Measurements from ENCODE around the gene GMDS.

DNA sequence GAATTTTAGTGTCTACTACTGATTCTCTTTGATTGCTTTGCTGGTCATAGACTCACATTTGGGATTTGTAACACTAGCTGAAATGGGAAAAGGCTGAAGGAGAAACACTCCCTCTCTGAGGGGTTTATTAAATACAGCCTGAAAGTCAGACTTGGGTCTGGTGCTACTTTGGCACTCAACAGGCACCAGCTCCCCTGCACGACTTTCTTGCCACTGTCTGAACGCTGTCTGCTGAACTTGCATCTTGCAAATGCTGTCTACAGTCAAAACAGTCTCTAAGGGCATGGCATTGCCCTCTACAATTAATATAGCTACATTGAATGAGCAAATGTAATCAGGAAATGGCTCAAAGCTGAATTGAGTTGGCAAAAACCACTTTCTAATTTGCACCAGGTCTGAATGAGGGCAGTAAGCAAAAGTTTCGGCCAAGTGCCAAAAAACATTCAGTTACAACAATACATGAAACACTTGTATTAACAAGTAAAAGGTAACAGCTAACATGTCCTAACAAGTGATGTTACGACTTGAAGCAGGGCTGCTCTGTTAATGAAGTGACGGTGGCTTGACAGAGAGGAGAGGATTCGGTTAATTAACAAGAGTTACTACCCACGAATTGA, 516.2 kb downstream of the GMDS start:
- TF ChIP-seq, protein P1, sequence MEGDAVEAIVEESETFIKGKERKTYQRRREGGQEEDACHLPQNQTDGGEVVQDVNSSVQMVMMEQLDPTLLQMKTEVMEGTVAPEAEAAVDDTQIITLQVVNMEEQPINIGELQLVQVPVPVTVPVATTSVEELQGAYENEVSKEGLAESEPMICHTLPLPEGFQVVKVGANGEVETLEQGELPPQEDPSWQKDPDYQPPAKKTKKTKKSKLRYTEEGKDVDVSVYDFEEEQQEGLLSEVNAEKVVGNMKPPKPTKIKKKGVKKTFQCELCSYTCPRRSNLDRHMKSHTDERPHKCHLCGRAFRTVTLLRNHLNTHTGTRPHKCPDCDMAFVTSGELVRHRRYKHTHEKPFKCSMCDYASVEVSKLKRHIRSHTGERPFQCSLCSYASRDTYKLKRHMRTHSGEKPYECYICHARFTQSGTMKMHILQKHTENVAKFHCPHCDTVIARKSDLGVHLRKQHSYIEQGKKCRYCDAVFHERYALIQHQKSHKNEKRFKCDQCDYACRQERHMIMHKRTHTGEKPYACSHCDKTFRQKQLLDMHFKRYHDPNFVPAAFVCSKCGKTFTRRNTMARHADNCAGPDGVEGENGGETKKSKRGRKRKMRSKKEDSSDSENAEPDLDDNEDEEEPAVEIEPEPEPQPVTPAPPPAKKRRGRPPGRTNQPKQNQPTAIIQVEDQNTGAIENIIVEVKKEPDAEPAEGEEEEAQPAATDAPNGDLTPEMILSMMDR (IDR thresholded peaks at IDR 0.05) = no peak
- TF ChIP-seq POLR2A (IDR thresholded peaks at IDR 0.05) = no peak
